Renal cortical epithelial cell (primary cell): ENCODE results near the gene PRODH2. TPM values are rescaled to one million over a fixed set of nuclear protein-coding genes. Genes with fewer than 3 reads are reported as not detected.
"Not testable (repeated sequence)": the region's sequence is repeated elsewhere in the genome, so short reads cannot be mapped to it uniquely, and the experiment has no call there.

ENCODE experiments used
- DNase-seq: peaks from one replicate; pipeline ENCODE4 v3.0.0-alpha.2; 2011; ENCODE audit warnings: low read depth
- total RNA-seq: library from RNA; depleted of rRNA; stranded (reverse); fragments of >200 nt; gene quantifications from 2 replicates; pipeline ENCODE4 v1.2.3, GENCODE V29; 2014

The PRODH2 gene
- total RNA-seq, 1 donor from 2014 or later, result 0.20 TPM

DNA sequence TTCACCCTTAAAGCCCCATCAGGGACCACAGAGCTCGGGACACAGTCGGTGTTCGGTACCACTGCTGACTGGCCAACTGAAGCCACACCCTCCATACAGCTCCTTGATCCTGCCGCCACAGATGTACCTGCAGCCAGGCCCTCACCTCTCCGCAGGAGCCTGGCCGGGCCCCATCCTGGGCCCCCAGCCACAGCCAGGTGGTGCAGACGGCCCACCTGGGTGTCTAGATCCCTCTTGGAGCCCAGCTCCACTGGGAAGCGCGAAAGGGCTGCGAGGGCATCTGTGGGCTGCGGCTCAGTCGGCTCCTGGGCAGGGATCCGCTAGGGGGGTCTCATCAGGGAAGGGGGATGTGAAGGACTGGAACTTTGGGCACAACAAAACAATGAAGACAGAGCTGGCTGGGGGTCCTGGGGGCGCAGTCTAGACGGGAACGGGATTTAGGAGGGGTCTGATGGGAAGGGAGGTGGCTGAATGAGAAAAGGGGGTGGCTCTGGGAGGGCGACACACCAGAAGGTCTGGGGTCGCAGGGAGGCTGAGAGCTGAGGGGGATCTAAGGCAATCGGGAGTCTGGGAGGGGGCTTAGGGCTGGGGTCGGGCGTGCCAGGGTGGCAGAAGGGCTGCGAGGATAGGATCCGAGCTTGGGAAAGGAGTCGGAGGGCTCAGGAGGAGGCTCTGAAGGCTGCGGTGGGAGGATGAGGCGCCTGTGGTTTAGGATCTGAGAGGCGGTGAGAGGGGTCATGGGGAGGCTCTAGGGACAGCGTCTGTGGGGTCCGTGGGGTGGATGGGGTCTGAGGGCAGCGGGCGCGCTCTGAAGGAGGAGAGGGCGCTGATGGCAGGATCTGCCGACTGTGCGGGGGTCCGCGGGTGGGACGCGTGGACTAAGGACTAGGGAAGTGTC lies 15.8 kb downstream of the PRODH2 start:
- no peak for DNase-seq

GRCh38 chr19:35795564-35795963 lies 17.1 kb downstream of the PRODH2 start:
- not testable (repeated sequence) for DNase-seq

- no peak for DNase-seq
Measured at GRCh38 chr19:35793381-35794165, 19.1 kb downstream of the PRODH2 start.

DNA sequence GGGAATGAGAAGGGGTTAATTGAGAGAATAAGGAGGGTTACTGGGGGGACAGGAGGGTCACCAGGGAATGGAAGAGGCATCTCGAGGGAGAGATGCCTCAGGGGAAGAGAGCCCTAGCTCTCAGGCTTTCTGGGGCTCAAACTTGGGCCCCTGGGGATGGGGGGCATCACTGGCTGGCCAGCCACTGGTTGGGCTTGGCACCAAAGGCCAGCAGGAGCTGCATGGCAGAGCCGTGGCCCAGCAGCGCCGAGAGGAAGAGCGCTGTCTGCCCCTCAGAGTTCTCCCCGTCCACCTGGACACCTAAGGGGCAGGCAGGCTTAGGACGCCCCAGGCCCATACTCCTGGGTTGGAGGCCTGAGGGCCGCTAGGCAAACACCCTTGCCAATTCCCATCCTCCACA lies 19.8 kb downstream of the PRODH2 start:
- no peak for DNase-seq

DNA sequence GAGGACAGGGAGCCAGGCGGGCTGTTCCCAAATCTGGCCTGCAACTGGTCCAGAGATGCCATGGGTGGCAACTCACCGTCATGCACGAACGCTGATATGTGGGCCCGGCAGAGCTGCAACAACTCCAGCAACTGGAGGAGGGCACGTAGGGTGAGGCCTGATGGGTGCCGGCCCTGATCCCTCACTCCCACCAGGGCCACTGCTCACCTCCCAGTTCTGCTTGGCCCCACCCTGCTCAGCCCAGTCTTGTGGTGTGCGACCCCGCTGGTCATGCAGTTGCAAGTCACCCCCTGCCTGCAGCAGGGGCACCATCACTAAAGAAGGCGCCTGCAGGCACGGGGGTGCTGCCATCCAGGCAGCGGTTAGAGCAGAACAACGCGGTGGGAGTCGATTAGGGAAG lies 20.3 kb downstream of the PRODH2 start:
- no peak for DNase-seq

DNA sequence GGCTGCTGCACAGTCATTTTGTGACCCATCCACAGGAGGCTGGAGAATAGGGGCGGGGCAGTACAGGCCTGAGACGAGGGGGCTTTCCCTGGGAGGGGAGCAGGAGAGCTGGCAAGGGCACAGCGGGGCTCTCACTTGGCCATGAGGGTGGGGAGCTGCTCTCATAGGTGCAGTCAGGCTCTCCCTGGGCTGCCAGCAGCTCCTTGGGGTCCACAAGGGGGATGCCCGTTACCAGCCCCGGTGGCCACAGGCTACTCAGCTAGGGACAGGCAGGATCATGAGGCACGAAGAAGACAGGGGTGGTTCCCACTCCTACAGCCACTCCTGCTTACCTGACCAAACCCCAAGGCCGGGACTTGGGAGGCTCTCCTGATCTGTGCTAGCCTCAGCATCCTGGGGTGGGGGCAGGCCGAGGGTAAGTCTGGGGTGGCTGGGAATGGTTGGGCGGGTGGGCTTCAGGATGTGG lies 20.8 kb downstream of the PRODH2 start:
- no peak for DNase-seq

DNA sequence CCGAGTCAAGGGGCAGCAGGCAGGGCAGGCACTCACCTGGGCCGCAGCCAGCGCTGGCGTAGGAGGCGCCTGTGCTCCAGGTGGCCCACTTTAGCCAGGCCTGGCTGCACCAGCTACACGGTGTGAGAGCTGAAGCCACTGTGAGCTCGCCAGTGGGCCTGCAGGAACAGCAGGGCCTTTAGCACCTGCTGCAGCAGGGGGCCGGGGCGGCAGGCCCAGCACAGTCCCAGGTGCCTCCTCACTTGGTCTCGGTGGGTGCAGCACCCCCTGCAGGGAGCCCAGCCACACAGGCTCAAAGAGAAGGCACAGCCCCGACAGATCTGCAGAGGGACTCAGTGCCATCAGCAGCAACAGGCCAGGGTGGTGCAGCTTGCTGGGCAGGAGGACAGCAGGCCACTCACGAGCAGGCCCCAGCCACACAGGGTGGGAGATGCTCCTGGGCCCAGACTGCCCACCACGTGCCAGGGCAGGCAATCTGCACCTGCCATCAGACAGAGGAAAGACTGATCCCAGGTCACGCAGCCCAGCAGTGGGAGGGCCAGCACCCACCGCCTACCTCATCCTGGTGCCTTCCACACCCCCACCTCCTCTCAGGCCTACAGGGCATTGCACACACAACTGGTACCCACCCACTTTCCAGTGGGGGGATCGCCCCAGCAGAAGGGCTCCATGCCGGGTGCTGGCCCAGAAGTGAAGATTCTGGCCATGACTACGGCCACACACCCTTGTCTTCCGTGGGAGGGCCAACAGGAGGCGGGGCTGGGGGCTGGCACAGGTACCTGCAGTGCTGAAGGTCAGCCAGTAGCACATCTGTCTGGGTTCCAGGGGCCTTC lies 21.4 kb downstream of the PRODH2 start:
- no peak for DNase-seq

GRCh38 chr19:35789978-35790944 lies 22.4 kb downstream of the PRODH2 start:
- no peak for DNase-seq

- DNase-seq, result no peak
Measured at GRCh38 chr19:35789195-35789977, 23.3 kb downstream of the PRODH2 start.

DNA sequence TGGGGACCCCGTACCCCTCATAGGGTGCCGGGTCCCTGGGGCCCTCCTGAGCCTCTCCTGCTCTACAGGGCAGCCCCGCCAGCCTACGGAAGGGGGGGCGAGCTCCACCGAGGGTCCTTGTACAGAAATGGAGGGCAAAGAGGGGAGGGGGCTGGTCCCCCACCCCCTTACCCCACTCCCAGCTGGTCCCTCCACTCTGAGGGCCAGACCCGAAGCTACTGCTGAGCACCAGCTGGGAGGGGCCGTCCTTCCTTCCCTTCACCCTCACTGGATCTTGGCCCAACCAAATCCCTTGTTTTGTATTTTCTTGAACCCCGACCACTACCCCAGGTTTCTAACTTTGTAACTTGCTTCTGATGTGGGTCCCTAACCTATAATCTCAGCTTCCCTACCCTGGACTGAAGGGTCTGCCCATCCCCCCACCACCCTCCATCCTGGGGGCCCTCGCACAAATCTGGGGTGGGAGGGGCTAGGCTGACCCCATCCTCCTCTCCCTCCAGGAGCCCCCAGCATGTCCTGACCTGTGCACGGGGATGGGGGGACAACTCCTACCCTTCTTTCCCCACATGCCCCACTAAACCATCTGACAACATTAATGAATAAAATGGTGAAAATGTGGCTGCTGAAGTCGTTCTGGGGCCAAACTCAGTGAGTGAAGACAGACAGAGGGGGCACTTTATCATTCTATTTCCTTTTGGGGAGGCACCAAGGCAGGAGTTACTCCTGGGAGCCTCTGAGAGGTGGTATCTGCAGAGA lies 24.3 kb downstream of the PRODH2 start:
- no peak for DNase-seq

- DNase-seq, result no peak
Measured at GRCh38 chr19:35787227-35787799, 25.3 kb downstream of the PRODH2 start.

- DNase-seq, result no peak
Measured at GRCh38 chr19:35786299-35787160, 26.1 kb downstream of the PRODH2 start.

DNA sequence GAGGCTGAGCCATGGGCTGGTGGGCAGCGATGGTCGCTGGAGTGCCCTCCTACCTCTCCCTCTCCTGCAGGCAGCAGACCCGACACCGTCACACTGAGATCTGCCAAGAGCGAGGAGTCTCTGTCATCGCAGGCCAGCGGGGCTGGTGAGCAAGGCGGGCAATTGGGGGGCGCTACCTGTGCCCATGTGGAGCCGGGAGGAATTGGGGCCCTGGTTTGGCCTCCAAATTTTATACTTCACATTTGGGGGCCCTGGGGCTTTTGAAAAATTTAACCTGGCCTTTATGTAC lies 27.4 kb downstream of the PRODH2 start:
- no peak for DNase-seq

GRCh38 chr19:35784503-35785338 lies 27.9 kb downstream of the PRODH2 start:
- no peak for DNase-seq

DNA sequence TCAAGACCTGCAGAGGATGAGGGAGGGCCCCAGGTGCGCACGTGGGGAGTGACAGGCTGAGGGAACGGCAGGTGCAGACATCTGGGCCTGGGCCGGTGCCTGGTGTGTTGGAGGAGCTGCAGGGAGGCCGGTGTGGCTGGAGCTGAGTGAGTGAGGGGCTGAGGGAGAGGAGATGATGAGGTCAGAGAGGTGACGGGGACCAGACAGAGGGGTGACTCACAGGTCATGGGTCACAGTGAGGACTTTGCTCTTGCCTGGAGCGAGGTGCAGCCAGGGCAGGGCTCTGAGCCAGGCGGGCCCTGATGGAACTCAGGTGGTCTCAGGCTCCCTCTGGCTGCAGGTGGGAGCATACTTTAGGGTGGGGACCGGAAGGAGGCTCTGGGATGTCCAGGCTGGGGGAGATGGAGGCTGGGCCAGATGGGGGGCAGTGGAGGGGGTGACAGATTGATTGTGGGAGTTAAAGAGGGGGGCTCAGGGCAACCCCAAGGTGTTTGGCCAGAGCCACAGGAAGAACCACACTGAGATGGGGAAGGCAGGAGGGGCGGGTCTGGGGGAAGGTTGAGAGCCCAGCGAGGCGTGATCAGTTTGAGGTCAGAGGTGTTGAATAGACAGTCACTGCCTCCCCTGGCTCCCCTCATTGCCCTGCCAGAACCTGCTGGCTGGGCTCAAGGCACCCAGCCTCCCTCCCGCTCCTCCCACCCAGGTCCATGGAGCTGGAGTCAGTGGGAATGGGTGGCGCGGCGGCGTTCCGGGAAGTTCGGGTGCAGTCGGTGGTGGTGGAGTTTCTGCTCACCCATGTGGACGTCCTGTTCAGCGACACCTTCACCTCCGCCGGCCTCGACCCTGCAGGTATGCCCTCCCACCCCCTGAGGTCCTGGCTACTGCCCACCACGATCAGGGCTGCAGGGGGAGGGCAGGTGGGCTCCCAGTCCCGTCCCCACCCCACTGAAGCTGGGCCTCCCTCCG lies 28.9 kb downstream of the PRODH2 start:
- no peak for DNase-seq

- DNase-seq, result no peak
Measured at GRCh38 chr19:35782589-35782988, 30.1 kb downstream of the PRODH2 start.
